OCI-LY1 (cell line): ENCODE data around the gene CETP.

Source experiments
- H2AFZ ChIP-seq: fragments of 200-600 bp; sonication (generic), shearing (Covaris generic); 2 replicates; pipeline ENCODE4 v1.6.0; 2014; ENCODE audit warnings: antibody characterized with exemption, mild to moderate bottlenecking, low read length
- H3F3A ChIP-seq: fragments of 200-600 bp; sonication (generic), shearing (Covaris generic); 2 replicates; pipeline ENCODE4 v1.6.0; 2014; ENCODE audit warnings: mild to moderate bottlenecking, antibody characterized with exemption, low read length, moderate library complexity; ENCODE audit not compliant: insufficient read depth
- H3K27ac ChIP-seq: fragments of 200-600 bp; sonication (generic); 2 replicates; pipeline ENCODE4 v1.5.1; 2014; ENCODE audit warnings: low read length, mixed run types, mild to moderate bottlenecking, low read depth; ENCODE audit not compliant: poor library complexity, severe bottlenecking
- H3K27me3 ChIP-seq: fragments of 200-600 bp; sonication (generic); 2 replicates; pipeline ENCODE4 v1.6.0; 2014; ENCODE audit warnings: antibody characterized with exemption, mild to moderate bottlenecking, low read length, moderate library complexity; ENCODE audit not compliant: insufficient read depth
- H3K36me3 ChIP-seq: fragments of 200-600 bp; sonication (generic); 2 replicates; pipeline ENCODE4 v1.6.1; 2014; ENCODE audit warnings: mild to moderate bottlenecking, antibody characterized with exemption, low read length, moderate library complexity, mixed read lengths; ENCODE audit not compliant: insufficient read depth
- H3K4me1 ChIP-seq: fragments of 200-600 bp; sonication (generic); 2 replicates; pipeline ENCODE4 v1.5.1; 2014; ENCODE audit warnings: mild to moderate bottlenecking, low read length, moderate library complexity; ENCODE audit not compliant: insufficient read depth, severe bottlenecking
- H3K4me2 ChIP-seq: fragments of 200-600 bp; sonication (generic), shearing (Covaris generic); 2 replicates; pipeline ENCODE4 v1.6.1; 2014; ENCODE audit warnings: low read length
- H3K4me3 ChIP-seq: fragments of 200-600 bp; sonication (generic); 2 replicates; pipeline ENCODE4 v1.5.1; 2014; ENCODE audit warnings: low read length, low read depth, mild to moderate bottlenecking, mixed read lengths; ENCODE audit not compliant: poor library complexity, severe bottlenecking
- H3K79me2 ChIP-seq: fragments of 200-600 bp; shearing (Covaris generic); 2 replicates; pipeline ENCODE4 v1.6.1; 2016; ENCODE audit warnings: mixed run types, low read length, mixed read lengths; ENCODE audit not compliant: insufficient read depth
- H3K9ac ChIP-seq: fragments of 200-600 bp; sonication (generic), shearing (Covaris generic); 2 replicates; pipeline ENCODE4 v1.6.1; 2014; ENCODE audit warnings: mild to moderate bottlenecking, low read length, mixed read lengths
- H3K9me2 ChIP-seq: fragments of 200-600 bp; sonication (generic), shearing (Covaris generic); 2 replicates; pipeline ENCODE4 v1.6.1; 2014; ENCODE audit warnings: low read depth, mild to moderate bottlenecking, low read length, mixed read lengths
- H3K9me3 ChIP-seq: fragments of 200-600 bp; shearing (Covaris generic); 2 replicates; pipeline ENCODE4 v1.6.1; 2014; ENCODE audit warnings: low read length, mixed read lengths
- H4K20me1 ChIP-seq: fragments of 200-600 bp; sonication (generic), shearing (Covaris generic); 2 replicates; pipeline ENCODE4 v1.6.0; 2016; ENCODE audit warnings: mild to moderate bottlenecking, low read length; ENCODE audit not compliant: insufficient read depth
- CTCF ChIP-seq: fragments of 200-600 bp; sonication (generic), shearing (Covaris generic); IDR thresholded peaks from 2 replicates; pipeline ENCODE4 v1.5.1; 2017; ENCODE audit warnings: mild to moderate bottlenecking, antibody characterized with exemption, low read length, moderate library complexity, mixed read lengths
- EZH2 ChIP-seq: fragments of 200-600 bp; sonication (generic), shearing (Covaris generic); IDR thresholded peaks from 2 replicates; pipeline ENCODE4 v1.8.0; 2017; ENCODE audit warnings: borderline replicate concordance, mixed run types, mild to moderate bottlenecking, antibody characterized with exemption, low read length, moderate library complexity, mixed read lengths

Gene CETP

GRCh38 chr16:56939801-56940200 is 21.9 kb upstream of the CETP start:
- Histone ChIP-seq H3K27me3 (no peaks in the 10 kb centered on the region), H3K36me3 (peaks cover 98% of the 10 kb centered on the region), H3F3A (no peaks in the 10 kb centered on the region), H3K9ac (no peak overlapping the region), H3K4me1 (peaks cover 64% of the 10 kb centered on the region), H3K9me3 (no peaks in the 10 kb centered on the region), H3K4me3 (no peak overlapping the region), H2AFZ (no peak overlapping the region), H4K20me1 (no peaks in the 10 kb centered on the region), H3K4me2 (no peak overlapping the region), H3K27ac (peak overlapping the region; percentile 76), H3K9me2 (no peaks in the 10 kb centered on the region), H3K79me2 (peaks cover 11% of the 10 kb centered on the region)
- TF ChIP-seq EZH2 (no peak), CTCF (no peak)

- Histone ChIP-seq H3K4me2 (no peak overlapping the region), H3K36me3 (peaks cover 92% of the 10 kb centered on the region)
Observed at GRCh38 chr16:56941092-56941491, 20.7 kb upstream of the CETP start.

GRCh38 chr16:56941856-56942331 is 19.9 kb upstream of the CETP start:
- Histone ChIP-seq H3K4me3 (no peak overlapping the region), H3F3A (no peaks in the 10 kb centered on the region)
- TF ChIP-seq CTCF = no peak

More at GRCh38 chr16:56941092-56941491, 20.7 kb upstream of the CETP start:
- H3K9ac ChIP-seq = no peak overlapping the region
- peak overlapping the region; percentile 76 for H3K27ac ChIP-seq
- no peaks in the 10 kb centered on the region for H3K27me3 ChIP-seq
- peaks cover 51% of the 10 kb centered on the region for H3K4me1 ChIP-seq
- no peaks in the 10 kb centered on the region for H3K9me3 ChIP-seq
- no peaks in the 10 kb centered on the region for H3F3A ChIP-seq
- H3K9me2 ChIP-seq = no peaks in the 10 kb centered on the region
- no peaks in the 10 kb centered on the region for H3K79me2 ChIP-seq
- TF ChIP-seq CTCF (no peak), EZH2 (no peak)
- H3K4me3 ChIP-seq = no peak overlapping the region
- H4K20me1 ChIP-seq = no peaks in the 10 kb centered on the region
- no peak overlapping the region for H2AFZ ChIP-seq

More at GRCh38 chr16:56941856-56942331, 19.9 kb upstream of the CETP start:
- no peak overlapping the region for H2AFZ ChIP-seq
- H3K27ac ChIP-seq = no peak overlapping the region
- no peaks in the 10 kb centered on the region for H3K27me3 ChIP-seq
- H3K4me2 ChIP-seq = no peak overlapping the region
- no peaks in the 10 kb centered on the region for H4K20me1 ChIP-seq
- no peaks in the 10 kb centered on the region for H3K79me2 ChIP-seq
- H3K9ac ChIP-seq = no peak overlapping the region
- peaks cover 84% of the 10 kb centered on the region for H3K36me3 ChIP-seq
- no peaks in the 10 kb centered on the region for H3K9me3 ChIP-seq
- no peaks in the 10 kb centered on the region for H3K9me2 ChIP-seq
- peaks cover 43% of the 10 kb centered on the region for H3K4me1 ChIP-seq
